PFSK-1 (cell line): Measurements from ENCODE around the gene TSLP.

Experiments
- FOXP2 ChIP-seq: optimal IDR thresholded peaks from 2 replicates; pipeline ENCODE3; 2011; ENCODE audit warnings: borderline replicate concordance, control low read depth, inconsistent platforms; ENCODE audit not compliant: insufficient read depth; ENCODE audit errors: extremely low read length, extremely low read depth
- POLR2AphosphoS5 ChIP-seq: IDR thresholded peaks from 2 replicates; pipeline ENCODE4 v1.6.1; 2012; ENCODE audit warnings: low read depth, mild to moderate bottlenecking, control low read depth, low read length, moderate library complexity
- SIN3A ChIP-seq: IDR thresholded peaks from 2 replicates; pipeline ENCODE4 v1.6.1; 2012; ENCODE audit warnings: mild to moderate bottlenecking, low read length, moderate library complexity, borderline replicate concordance; ENCODE audit not compliant: insufficient read depth
- TAF1 ChIP-seq: IDR thresholded peaks from 2 replicates; pipeline ENCODE4 v1.6.1; 2012; ENCODE audit warnings: low read length, control low read depth, borderline replicate concordance; ENCODE audit not compliant: insufficient read depth
- TF ChIP-seq, protein P1 (sequence below), 2 experiments: IDR thresholded peaks; 2 replicates each; pipeline versions ENCODE4 v1.6.1 to v1.8.0; 2011 to 2012; ENCODE audit warnings: low read depth in 2 of 2, low read length in 2 of 2, control low read depth in 1 of 2, inconsistent platforms in 1 of 2, mild to moderate bottlenecking in 1 of 2, moderate library complexity in 1 of 2; ENCODE audit not compliant: insufficient read depth in 1 of 2

The TSLP gene

DNA sequence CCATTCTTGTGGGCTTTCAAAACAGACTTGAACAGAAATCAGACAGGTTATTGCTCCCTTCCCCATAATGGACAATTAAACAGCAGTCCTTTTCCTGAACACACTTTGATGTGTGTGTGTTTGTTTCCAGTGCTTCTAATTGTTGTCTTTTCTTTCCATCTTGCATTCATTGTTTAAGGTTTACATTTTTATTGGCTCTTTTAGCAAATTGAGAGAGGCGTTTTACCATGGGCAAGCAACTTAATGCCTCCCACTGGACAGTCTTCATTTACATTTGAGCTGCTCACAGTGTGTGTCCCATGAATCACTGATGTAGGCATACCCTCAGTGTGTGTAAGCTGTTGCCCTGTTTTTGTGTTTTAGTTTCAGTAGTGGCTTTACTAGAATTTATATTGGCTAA, 45.6 kb downstream of the TSLP start:
- TF ChIP-seq, protein P1, sequence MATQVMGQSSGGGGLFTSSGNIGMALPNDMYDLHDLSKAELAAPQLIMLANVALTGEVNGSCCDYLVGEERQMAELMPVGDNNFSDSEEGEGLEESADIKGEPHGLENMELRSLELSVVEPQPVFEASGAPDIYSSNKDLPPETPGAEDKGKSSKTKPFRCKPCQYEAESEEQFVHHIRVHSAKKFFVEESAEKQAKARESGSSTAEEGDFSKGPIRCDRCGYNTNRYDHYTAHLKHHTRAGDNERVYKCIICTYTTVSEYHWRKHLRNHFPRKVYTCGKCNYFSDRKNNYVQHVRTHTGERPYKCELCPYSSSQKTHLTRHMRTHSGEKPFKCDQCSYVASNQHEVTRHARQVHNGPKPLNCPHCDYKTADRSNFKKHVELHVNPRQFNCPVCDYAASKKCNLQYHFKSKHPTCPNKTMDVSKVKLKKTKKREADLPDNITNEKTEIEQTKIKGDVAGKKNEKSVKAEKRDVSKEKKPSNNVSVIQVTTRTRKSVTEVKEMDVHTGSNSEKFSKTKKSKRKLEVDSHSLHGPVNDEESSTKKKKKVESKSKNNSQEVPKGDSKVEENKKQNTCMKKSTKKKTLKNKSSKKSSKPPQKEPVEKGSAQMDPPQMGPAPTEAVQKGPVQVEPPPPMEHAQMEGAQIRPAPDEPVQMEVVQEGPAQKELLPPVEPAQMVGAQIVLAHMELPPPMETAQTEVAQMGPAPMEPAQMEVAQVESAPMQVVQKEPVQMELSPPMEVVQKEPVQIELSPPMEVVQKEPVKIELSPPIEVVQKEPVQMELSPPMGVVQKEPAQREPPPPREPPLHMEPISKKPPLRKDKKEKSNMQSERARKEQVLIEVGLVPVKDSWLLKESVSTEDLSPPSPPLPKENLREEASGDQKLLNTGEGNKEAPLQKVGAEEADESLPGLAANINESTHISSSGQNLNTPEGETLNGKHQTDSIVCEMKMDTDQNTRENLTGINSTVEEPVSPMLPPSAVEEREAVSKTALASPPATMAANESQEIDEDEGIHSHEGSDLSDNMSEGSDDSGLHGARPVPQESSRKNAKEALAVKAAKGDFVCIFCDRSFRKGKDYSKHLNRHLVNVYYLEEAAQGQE (IDR thresholded peaks at IDR 0.05; ENCODE audit: insufficient read depth in 1 of 2, low read depth in 2 of 2, low read length in 2 of 2) = no peak
- TF ChIP-seq POLR2AphosphoS5 (no peak), TAF1 (no peak), SIN3A (no peak), FOXP2 (no peak)

DNA sequence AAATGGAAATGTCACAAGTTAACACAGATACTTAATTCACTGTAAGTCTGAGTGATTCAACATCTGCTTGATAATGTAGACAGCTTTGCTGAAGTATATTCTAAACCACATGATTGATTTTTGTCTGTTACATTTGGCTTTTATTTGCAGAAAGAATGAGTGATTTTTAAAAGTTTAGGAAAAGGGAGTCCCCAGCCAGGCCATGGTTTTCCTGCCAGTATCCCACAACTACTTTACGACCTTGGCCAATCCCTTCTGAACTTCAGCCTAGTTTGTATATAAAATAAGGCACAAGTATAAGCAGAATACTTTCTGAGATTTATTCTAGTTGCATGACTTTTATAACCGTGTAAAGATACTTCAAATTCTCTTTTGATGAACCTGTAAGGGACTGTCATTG, 47.7 kb downstream of the TSLP start:
- TF ChIP-seq SIN3A (no peak), POLR2AphosphoS5 (no peak), FOXP2 (no peak), TAF1 (no peak)
- TF ChIP-seq, protein P1 (IDR thresholded peaks at IDR 0.05; ENCODE audit: insufficient read depth in 1 of 2, low read depth in 2 of 2, low read length in 2 of 2) = no peak

DNA sequence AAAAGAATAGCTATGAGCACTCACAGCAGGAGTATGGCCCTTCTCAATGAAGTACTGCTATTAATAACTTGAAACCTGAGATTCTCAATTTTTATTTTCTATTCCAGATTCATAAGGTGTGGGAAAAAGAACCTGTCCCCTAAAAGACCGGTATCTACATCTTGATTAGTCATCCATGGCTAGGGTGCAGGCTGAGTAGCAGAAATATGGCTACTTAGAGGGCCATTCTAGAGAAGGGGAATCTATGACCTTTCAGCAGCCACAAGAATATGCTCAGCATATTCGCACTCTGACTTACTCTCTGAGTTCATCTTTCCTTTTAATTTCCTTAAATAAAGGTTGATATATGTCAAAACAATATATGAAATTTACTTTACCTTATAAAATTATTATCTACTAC, 48.3 kb downstream of the TSLP start:
- no peak for TF ChIP-seq FOXP2
- TF ChIP-seq POLR2AphosphoS5 = no peak
- TF ChIP-seq TAF1 = no peak
- TF ChIP-seq, protein P1 (IDR thresholded peaks at IDR 0.05; ENCODE audit: insufficient read depth in 1 of 2, low read depth in 2 of 2, low read length in 2 of 2) = no peak
- TF ChIP-seq SIN3A = no peak

DNA sequence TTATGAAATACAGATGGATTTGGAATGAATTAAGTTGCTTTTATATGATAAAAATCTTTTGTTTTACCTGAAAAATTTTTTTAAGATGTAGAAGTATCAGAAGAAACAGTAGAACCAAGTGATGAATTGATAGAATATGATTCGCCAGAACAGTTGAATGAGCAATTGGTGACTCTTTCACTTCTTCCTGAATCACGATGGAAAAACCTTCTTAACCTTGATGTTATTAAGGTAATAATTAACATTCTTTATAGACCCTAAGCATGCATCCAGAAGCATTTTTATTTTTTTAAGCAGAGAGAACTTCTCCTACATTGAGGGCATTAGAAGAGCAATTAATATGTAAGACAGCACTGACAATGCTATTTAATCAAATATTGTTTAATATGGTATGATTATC, 49.4 kb downstream of the TSLP start:
- TF ChIP-seq FOXP2 (no peak), POLR2AphosphoS5 (no peak), SIN3A (no peak), TAF1 (no peak)
- TF ChIP-seq, protein P1 (IDR thresholded peaks at IDR 0.05; ENCODE audit: insufficient read depth in 1 of 2, low read depth in 2 of 2, low read length in 2 of 2) = no peak

DNA sequence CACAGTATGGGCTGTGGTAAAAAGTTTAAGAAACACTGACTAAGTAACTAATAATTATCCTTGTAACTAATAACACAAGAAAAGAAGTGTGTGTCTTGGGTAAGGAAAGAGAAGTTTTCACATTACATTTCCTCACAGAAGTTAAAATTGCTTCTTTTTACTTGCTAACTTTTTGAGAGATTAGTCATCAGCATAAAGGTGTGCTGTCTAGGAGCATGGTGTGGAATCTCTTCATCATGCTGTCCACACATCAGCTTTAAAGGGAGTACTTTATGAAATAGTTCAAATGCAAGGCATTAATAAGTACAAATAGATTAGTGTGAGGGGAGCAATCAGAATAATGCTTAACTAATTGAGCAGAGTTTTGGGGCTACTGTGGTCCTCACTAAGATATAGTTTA, 50.4 kb downstream of the TSLP start:
- TF ChIP-seq, protein P1 (IDR thresholded peaks at IDR 0.05; ENCODE audit: insufficient read depth in 1 of 2, low read depth in 2 of 2, low read length in 2 of 2) = no peak
- TF ChIP-seq FOXP2 (no peak), TAF1 (no peak), SIN3A (no peak), POLR2AphosphoS5 (no peak)
